GM12892 (cell line): ENCODE measurements around the gene ADGRL3.

Experiments
- POLR2A ChIP-seq: IDR thresholded peaks from 2 replicates; pipeline ENCODE4 v1.6.1; 2011; ENCODE audit warnings: low read depth, low read length, control low read depth
- POLR2AphosphoS5 ChIP-seq: IDR thresholded peaks from 2 replicates; pipeline ENCODE4 v1.6.1; 2011; ENCODE audit warnings: low read depth, low read length, control low read depth
- TAF1 ChIP-seq: IDR thresholded peaks from 2 replicates; pipeline ENCODE4 v1.6.1; 2011; ENCODE audit warnings: low read depth, mild to moderate bottlenecking, control low read depth, low read length, borderline replicate concordance

- TF ChIP-seq POLR2AphosphoS5 (no peak), POLR2A (no peak), TAF1 (no peak)
These were observed 4.9 kb downstream of the ADGRL3 start for GRCh38 chr4:61205066-61205465.
